Measurements from ENCODE around the gene SPPL3.
A peak's percentile ranks its signal among the peaks of the same experiment; 100 is the strongest.
"Not testable (repeated sequence)": the region's sequence is repeated elsewhere in the genome, so short reads cannot be mapped to it uniquely, and the experiment has no call there.

The SPPL3 gene

GRCh38 chr12:120839503-120839902, 64.7 kb downstream of the SPPL3 start:
- DNase-seq, result no peak

GRCh38 chr12:120838629-120839383, 65.4 kb downstream of the SPPL3 start:
- DNase-seq, result not testable (repeated sequence)

- DNase-seq, result no peak
Observed at GRCh38 chr12:120836114-120836684, 68.0 kb downstream of the SPPL3 start.

- no peak for DNase-seq
Observed at GRCh38 chr12:120835657-120836056, 68.5 kb downstream of the SPPL3 start.

GRCh38 chr12:120835304-120835612, 68.9 kb downstream of the SPPL3 start:
- DNase-seq, result no peak

- no peak for DNase-seq
Observed at GRCh38 chr12:120834489-120835303, 69.5 kb downstream of the SPPL3 start.

GRCh38 chr12:120833849-120834248, 70.3 kb downstream of the SPPL3 start:
- DNase-seq, result no peak

GRCh38 chr12:120832737-120833136, 71.4 kb downstream of the SPPL3 start:
- no peak for DNase-seq

GRCh38 chr12:120831648-120832267, 72.4 kb downstream of the SPPL3 start:
- DNase-seq, result no peak

GRCh38 chr12:120830966-120831365, 73.2 kb downstream of the SPPL3 start:
- DNase-seq, result no peak

- no peak for DNase-seq
Observed at GRCh38 chr12:120830052-120830940, 73.9 kb downstream of the SPPL3 start.

GRCh38 chr12:120826335-120826734, 77.8 kb downstream of the SPPL3 start:
- DNase-seq, result no peak

- DNase-seq, result no peak
Observed at GRCh38 chr12:120825337-120825736, 78.8 kb downstream of the SPPL3 start.

GRCh38 chr12:120822832-120823503, 81.2 kb downstream of the SPPL3 start:
- peak; percentile 35 for DNase-seq

- DNase-seq, result no peak
Observed at GRCh38 chr12:120821878-120822277, 82.3 kb downstream of the SPPL3 start.

- DNase-seq, result no peak
Observed at GRCh38 chr12:120820884-120821510, 83.2 kb downstream of the SPPL3 start.

- no peak for DNase-seq
Observed at GRCh38 chr12:120818416-120818815, 85.7 kb downstream of the SPPL3 start.

GRCh38 chr12:120817559-120818330, 86.4 kb downstream of the SPPL3 start:
- no peak for DNase-seq

- no peak for DNase-seq
Observed at GRCh38 chr12:120816363-120816762, 87.8 kb downstream of the SPPL3 start.

- DNase-seq, result no peak
Observed at GRCh38 chr12:120814903-120815429, 89.2 kb downstream of the SPPL3 start.
